GM23248 (cell line): ENCODE results near the gene SLC51B.

Experiments
- EZH2 ChIP-seq: fragments of 200-600 bp; sonication (generic); IDR thresholded peaks from 2 replicates; pipeline ENCODE4 v1.6.1; 2018; ENCODE audit warnings: antibody characterized with exemption, mild to moderate bottlenecking; ENCODE audit not compliant: insufficient read depth, poor library complexity, severe bottlenecking
- EZH2phosphoT487 ChIP-seq: fragments of 200-600 bp; sonication (generic); IDR thresholded peaks from 2 replicates; pipeline ENCODE4 v1.6.1; 2018; ENCODE audit warnings: antibody characterized with exemption, moderate library complexity, mild to moderate bottlenecking, low read depth; ENCODE audit not compliant: insufficient read depth

GRCh38 chr15:65081758-65082157, 36.6 kb downstream of the SLC51B start:
- TF ChIP-seq EZH2phosphoT487, result no peak
- TF ChIP-seq EZH2, result no peak
